G401 (cell line): ENCODE measurements around the gene ATXN3L. TPM values are rescaled to one million over a fixed set of nuclear protein-coding genes. Genes with fewer than 3 reads are reported as not detected.
A peak's percentile ranks its signal among the peaks of the same experiment; 100 is the strongest.

Experiments
- DNase-seq: peaks from one replicate; pipeline ENCODE4 v3.0.0-alpha.2; 2015; ENCODE audit warnings: low spot score
- in situ Hi-C: cut with HindIII; loops from 2 replicates; pipeline ENCODE4 v1.10.0; 2016; ENCODE audit warnings: low sequenced_read_pairs, mixed read lengths
- total RNA-seq: library from RNA; depleted of rRNA; stranded (reverse); fragments of >200 nt; shearing (Covaris generic); gene quantifications from 2 replicates; pipeline ENCODE4 v1.2.3, GENCODE V29; 2014; rRNA removed

The ATXN3L gene
- total RNA-seq, result not detected in 2 replicates

GRCh38 chrX:13319953-13320352 lies at the start of gene ATXN3L:
Gene ATXN3L (minus strand): TSS chrX:13320053. CDS start chrX:13319934, 119 bp downstream.
- in situ Hi-C loops, result no loop called here
- no peak for DNase-seq

DNA sequence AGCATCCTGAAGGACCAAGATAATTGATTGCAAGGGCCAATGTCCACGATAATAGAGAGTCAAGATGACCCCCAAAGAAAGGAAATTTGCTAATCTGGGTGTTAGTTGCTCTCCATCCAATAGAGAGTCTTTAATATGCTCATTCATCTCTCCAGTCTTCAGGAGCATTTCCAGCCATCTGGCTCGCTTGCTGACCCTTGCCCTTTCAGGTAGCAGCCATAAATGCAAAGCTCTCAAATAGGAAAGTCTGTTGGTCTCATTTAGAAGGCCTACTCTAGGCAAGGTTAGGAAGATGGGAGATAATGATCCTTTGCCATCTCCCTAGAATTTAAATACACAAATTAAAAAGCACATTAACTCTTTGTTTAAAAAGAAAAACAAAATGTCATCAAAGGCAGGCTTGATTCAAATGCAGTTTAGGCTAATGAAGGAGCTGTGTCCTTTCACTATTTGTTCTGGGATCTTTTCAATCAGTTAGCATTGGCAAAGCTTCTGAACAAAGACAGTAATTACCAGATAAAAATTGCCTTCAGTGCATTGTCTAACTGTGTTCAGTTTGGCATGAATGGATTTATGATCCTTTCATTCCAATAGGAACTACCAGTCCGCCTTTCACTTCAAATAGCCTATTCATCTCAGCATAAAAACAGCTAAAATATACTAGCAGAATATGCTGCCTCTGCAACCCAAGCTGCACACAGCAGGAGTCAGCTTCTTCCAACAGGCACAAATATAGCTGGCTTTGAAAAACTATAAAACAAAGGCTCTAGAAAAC lies 49.6 kb upstream of the ATXN3L start:
- in situ Hi-C loops, result no loop called here
- peak; percentile 18 for DNase-seq

- DNase-seq, result no peak
- in situ Hi-C loops, result no loop called here
Measured at GRCh38 chrX:13367950-13368349, 48.1 kb upstream of the ATXN3L start.

DNA sequence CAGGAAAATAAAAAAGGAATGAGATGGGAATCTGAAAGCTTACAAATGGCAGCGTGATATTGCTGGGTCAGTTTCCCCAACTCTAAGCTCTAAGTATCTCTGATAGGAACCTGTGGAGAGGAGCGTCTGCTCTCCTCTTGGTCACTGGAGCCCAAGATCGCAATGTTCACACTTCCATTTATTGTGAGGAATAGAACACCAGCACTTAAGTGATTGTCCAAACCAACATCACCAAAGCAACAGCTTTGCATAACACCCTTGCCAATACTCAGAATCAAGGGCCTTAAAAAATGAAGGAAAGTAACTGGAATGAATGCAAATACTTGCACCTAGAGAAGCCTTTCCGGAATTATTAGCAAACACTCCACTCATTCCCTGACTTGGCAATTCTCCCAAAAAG lies 46.8 kb upstream of the ATXN3L start:
- in situ Hi-C loops, result no loop called here
- no peak for DNase-seq

DNA sequence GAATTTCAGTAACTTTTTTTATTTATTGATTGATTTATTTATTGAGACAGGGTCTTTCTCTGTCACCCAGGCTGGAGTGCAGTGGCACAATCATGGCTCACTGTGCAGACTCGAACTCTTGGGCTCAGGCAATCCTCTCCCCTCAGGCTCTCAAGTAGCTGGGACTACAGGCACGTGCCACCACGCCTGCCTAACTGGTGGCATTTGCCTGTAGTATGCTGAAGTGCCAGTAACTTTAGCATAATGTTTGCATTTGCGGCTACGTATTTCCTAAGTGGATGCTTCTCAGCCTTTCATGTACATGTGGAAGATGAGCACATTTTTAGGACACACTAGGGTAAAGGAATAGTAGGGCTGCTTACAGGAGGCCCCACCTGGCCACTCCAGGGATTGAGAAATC lies 45.3 kb upstream of the ATXN3L start:
- no peak for DNase-seq
- in situ Hi-C loops, result no loop called here

DNA sequence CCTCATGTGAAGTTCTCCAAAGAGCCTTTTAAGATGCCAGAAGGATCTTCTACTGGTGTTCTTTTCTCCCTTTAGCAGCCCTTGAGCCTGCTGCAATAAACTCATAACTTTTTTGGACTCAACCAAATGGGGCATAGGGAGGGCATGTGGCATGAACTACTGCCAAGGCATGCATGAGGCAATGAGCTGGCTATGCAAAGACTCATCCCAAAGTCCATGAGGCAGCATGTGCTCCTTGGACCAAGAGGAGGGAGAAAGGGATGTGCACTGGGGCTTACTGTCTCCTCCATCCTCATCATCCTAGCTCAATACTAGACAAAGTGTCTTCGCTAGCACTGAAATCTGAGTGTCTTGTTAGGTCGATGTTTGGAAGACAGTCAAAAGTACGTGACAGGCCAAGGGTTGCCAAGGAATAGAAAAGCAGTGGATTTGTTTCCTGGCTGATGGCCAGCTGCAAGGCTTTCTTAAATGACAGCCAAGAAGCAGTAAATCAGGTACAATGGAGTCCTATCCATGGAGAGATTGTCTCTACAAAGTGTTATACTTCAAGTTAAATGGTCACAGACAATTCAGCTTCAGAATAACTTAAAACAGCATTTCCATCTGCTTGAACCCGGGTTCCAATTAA lies 44.5 kb upstream of the ATXN3L start:
- in situ Hi-C loops, result no loop called here
- no peak for DNase-seq

- in situ Hi-C loops, result no loop called here
- peak; percentile 64 for DNase-seq
Measured at GRCh38 chrX:13360146-13360545, 40.3 kb upstream of the ATXN3L start.

- DNase-seq, result peak; percentile 8
- in situ Hi-C loops, result no loop called here
Measured at GRCh38 chrX:13357925-13358324, 38.1 kb upstream of the ATXN3L start.

DNA sequence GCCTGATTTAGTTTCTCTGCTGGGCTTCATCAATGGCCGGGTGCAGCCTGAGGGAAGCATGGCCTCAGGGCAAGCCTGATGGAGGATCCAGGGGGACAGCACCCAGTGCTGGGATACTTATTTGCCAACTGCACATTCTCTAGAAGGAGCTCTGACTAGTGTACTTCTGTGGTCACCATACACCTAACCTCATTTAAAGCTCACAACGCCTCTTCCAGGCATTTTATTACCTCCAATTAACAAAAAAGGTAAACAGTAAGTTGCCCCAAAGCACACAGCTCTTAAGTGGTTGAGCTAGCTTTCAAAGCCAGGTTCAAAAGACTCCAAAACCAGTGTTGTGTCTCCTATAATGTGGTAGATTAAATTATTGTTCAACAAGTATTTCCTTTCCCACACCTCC lies 26.8 kb upstream of the ATXN3L start:
- DNase-seq, result no peak
- in situ Hi-C loops, result no loop called here

GRCh38 chrX:13345438-13345837 lies 25.6 kb upstream of the ATXN3L start:
- in situ Hi-C loops, result no loop called here
- DNase-seq, result no peak

DNA sequence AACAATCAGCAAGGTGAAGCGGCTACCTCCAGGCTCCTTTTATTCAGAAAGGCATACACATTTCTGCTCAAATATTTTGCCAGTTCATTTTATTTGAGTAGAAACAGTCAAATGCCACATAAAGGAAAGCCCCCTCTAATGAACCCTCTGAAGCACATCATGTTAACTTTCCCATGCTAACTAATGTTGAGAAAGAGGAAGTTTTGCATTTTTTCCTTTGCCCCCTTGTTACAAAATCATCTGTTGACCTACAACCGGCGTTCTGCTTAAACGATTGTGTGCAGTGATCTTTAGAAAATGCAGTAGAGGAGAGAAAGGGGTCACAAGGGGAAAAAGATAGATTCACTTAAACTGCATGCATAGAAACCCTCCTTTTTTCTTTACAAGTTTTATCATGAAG lies 25.2 kb upstream of the ATXN3L start:
- DNase-seq, result no peak
- in situ Hi-C loops, result no loop called here

- in situ Hi-C loops, result no loop called here
- DNase-seq, result no peak
Measured at GRCh38 chrX:13341491-13342101, 21.7 kb upstream of the ATXN3L start.

GRCh38 chrX:13340182-13340791 lies 20.4 kb upstream of the ATXN3L start:
- DNase-seq, result no peak
- in situ Hi-C loops, result no loop called here

DNA sequence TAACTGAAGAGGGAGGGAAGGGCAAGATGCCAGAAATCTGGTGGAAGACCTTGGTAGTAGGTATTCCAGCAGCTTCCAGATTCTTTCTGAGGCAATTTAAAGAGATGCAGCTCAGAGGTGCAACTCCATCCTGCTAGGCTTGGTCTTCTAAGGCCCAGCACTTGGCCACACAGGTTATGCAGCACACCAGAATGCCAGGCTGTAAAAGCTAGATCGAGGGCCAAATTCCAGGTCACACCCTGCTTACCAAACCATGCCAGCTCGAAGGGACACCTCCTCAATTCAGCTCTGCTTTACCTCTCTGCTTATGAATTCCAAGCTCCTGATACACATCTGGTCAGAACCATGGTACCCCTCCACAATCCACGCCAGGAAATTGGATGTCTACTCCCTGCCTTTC lies 19.8 kb upstream of the ATXN3L start:
- no peak for DNase-seq
- in situ Hi-C loops, result no loop called here

DNA sequence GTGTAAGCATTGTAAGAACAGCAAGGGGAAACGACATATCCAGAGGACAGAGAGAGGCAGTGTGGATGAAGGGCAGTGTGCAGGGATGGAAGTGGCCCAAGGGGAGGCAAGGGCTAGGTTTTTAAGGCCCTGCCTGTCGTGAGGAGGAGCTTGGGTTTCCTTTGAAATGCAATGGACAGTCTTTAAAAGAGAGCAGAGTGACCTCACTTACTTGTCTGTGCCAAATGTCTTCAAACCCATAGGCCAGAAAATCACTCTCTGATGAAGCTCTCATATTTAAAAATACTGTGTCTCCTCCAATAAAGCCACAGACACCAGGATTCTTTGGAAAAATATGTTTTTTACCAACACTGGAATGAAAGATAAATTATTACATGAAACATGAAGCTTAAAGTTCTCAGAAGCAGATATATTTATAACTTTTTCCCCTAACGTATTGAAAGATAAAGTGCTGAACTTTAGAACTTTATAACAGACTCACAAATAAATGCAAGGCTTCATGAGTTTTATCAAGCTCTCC lies 19.2 kb upstream of the ATXN3L start:
- DNase-seq, result no peak
- in situ Hi-C loops, result no loop called here

GRCh38 chrX:13334491-13334890 lies 14.6 kb upstream of the ATXN3L start:
- DNase-seq, result no peak
- in situ Hi-C loops, result no loop called here

GRCh38 chrX:13330446-13330845 lies 10.6 kb upstream of the ATXN3L start:
- in situ Hi-C loops, result no loop called here
- no peak for DNase-seq

DNA sequence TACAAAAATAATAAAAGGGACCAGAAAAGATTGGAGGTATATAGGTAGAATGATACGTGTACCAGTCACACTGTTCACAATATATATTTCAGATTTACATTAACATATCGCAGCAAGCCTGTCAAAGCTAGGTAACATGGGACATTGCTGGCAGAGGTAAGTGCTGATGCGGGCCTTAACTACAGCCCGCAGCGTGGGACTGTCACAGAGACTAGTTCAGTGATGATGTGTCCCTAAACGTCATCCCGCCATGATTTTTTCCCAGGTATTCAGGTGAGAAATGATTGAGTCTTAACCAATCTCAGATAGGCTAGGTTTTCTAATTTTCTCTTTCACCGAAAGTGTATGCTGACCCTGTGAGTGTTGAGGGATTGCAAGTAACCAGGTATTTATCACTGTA lies 7.8 kb upstream of the ATXN3L start:
- in situ Hi-C loops, result no loop called here
- no peak for DNase-seq

GRCh38 chrX:13323241-13323640 lies 3.4 kb upstream of the ATXN3L start:
- no peak for DNase-seq
- in situ Hi-C loops, result no loop called here

GRCh38 chrX:13317366-13317765 lies 2.5 kb downstream of the ATXN3L start:
- in situ Hi-C loops, result no loop called here
- no peak for DNase-seq
